Esophagus squamous epithelium (tissue), 4 donors: ENCODE data around the gene LINGO3.

ENCODE experiments used
- CTCF ChIP-seq, 6 experiments: fragments of 450-650 bp in 4 of 6; fragments of 200-600 bp in 2 of 6; sonication (generic) in 2 of 6; IDR thresholded peaks; one replicate each; pipeline ENCODE4 v1.5.1; 2016 to 2019; ENCODE audit warnings: antibody characterized with exemption in 6 of 6, mild to moderate bottlenecking in 4 of 6, moderate library complexity in 4 of 6
- POLR2A ChIP-seq, 4 donors: fragments of 450-650 bp; IDR thresholded peaks; one replicate each; pipeline ENCODE4 v1.6.1; 2017; ENCODE audit warnings: antibody characterized with exemption in 4 of 4, mild to moderate bottlenecking in 4 of 4, moderate library complexity in 3 of 4

- TF ChIP-seq CTCF (IDR thresholded peaks at IDR 0.05) (no peak), POLR2A (IDR thresholded peaks at IDR 0.05) (no peak)
Observed at GRCh38 chr19:2332341-2333026, 24.5 kb upstream of the LINGO3 start.
